Measurements from ENCODE around the gene C1orf141. TPM values are rescaled to one million over a fixed set of nuclear protein-coding genes. Genes with fewer than 3 reads are reported as not detected.
"Not testable (repeated sequence)": the region's sequence is repeated elsewhere in the genome, so short reads cannot be mapped to it uniquely, and the experiment has no call there.

C1orf141 gene
- total RNA-seq, 1 donor from 2014 or later: not detected

DNA sequence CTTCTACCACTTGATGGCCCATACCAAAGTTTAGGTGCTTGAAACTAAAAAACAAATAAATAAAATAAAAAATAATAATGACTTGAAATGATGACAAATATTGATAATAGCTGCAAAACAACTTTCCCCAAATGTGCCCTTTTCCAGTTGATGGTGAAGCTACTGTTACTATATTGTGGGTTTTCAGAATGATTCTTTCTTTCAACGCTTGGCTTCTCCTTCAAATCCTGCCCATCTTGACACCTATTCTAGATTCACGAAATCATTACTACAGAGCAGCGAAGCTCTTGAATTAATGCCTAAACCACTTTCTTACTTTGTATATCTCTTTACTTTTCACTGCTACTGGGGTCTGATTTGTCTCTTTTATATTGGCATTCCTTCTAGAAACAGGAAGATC lies 9.2 kb upstream of the C1orf141 start:
- intact Hi-C loops (cut with micrococcal nuclease): loop anchor here (10.0 kb wide), 1 partner anchor 379 kb away; no protein-coding TSS in a partner anchor
- TF ChIP-seq, protein P1, sequence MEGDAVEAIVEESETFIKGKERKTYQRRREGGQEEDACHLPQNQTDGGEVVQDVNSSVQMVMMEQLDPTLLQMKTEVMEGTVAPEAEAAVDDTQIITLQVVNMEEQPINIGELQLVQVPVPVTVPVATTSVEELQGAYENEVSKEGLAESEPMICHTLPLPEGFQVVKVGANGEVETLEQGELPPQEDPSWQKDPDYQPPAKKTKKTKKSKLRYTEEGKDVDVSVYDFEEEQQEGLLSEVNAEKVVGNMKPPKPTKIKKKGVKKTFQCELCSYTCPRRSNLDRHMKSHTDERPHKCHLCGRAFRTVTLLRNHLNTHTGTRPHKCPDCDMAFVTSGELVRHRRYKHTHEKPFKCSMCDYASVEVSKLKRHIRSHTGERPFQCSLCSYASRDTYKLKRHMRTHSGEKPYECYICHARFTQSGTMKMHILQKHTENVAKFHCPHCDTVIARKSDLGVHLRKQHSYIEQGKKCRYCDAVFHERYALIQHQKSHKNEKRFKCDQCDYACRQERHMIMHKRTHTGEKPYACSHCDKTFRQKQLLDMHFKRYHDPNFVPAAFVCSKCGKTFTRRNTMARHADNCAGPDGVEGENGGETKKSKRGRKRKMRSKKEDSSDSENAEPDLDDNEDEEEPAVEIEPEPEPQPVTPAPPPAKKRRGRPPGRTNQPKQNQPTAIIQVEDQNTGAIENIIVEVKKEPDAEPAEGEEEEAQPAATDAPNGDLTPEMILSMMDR (IDR thresholded peaks at IDR 0.05; ENCODE audit: borderline replicate concordance): no peak
- H3K27ac ChIP-seq (replicated peaks): no peak overlapping the region
- no peaks in the 10 kb centered on the region for H3K27me3 ChIP-seq (ENCODE audit: low read depth)
- no peaks in the 10 kb centered on the region for H3K9me3 ChIP-seq (replicated peaks)
- H3K4me1 ChIP-seq: peaks cover 5% of the 10 kb centered on the region
- H3K4me3 ChIP-seq: no peak overlapping the region
- DNase-seq: no peak
- H3K36me3 ChIP-seq: no peaks in the 10 kb centered on the region

DNA sequence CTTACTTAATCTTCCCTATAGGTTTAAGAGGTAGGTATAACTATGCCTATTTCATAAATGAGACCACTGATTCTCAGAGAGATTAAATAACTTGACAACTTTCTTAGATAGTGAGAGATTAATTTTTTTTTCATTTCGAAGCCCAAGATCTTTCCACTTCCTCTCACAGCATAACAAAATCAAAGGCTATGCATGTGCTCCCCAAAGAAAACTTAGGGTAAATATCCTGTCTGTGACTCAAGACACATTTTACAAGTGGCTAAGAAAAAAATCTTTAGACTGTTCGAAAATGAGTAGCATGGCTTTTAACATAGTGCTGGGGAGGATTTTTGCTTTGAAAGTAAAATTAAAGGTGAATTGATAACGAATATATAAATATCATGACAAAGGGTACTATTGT lies 8.2 kb upstream of the C1orf141 start:
- Histone ChIP-seq H3K9me3 (replicated peaks) (no peaks in the 10 kb centered on the region), H3K27me3 (ENCODE audit: low read depth) (no peaks in the 10 kb centered on the region), H3K4me1 (no peaks in the 10 kb centered on the region), H3K36me3 (no peaks in the 10 kb centered on the region), H3K4me3 (no peak overlapping the region), H3K27ac (replicated peaks) (no peak overlapping the region)
- intact Hi-C loops (cut with micrococcal nuclease): loop anchor here (10.0 kb wide), 1 partner anchor 378 kb away; no protein-coding TSS in a partner anchor
- TF ChIP-seq, protein P1 (IDR thresholded peaks at IDR 0.05; ENCODE audit: borderline replicate concordance): no peak
- DNase-seq: no peak

DNA sequence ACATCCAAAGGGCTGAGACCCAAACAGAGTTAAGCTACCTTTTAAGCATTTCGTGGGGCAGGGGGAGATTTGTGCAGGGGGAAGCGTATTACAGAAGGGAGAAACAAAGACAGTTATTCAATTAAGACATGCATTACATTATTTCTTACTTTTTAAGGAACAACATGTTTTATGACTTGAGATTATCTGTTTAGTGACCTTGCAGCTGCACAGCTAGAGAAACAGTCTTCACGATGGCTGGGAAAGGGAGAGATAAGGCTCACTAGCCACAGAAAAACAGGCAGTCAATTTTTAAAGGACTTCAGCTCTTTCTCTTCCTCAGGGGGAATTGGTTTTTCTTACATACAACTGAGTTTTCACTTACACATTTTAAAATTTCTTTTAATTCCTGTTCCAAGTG lies 7.1 kb upstream of the C1orf141 start:
- not testable (repeated sequence) for H3K4me3 ChIP-seq; H3K4me1 ChIP-seq; DNase-seq; H3K9me3 ChIP-seq (replicated peaks); H3K27me3 ChIP-seq (ENCODE audit: low read depth); H3K36me3 ChIP-seq; H3K27ac ChIP-seq (replicated peaks)
- intact Hi-C loops (cut with micrococcal nuclease): loop anchor here (10.0 kb wide), 1 partner anchor 377 kb away; no protein-coding TSS in a partner anchor

DNA sequence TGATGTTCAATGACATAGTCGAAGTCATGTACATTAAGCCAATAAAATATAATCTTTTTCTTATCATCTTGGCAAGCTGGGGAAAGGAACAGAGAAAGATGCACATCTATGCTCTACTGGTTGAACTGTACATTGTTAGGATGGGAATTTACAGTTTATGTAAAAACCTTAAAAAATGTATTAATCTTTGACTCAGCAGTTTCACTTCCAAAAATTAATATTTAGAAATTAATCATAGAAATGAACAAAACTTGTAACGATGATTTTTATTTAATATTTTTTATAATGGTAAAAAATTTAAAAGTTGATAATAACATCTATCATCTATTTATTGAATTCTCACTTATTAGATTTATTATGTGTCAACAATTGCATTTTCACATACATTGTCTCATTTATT lies 5.7 kb upstream of the C1orf141 start:
- Histone ChIP-seq H3K27ac (replicated peaks) (no peak overlapping the region), H3K4me3 (no peak overlapping the region), H3K27me3 (ENCODE audit: low read depth) (no peaks in the 10 kb centered on the region), H3K9me3 (replicated peaks) (no peaks in the 10 kb centered on the region), H3K36me3 (no peaks in the 10 kb centered on the region), H3K4me1 (no peaks in the 10 kb centered on the region)
- no peak for DNase-seq
- TF ChIP-seq, protein P1 (IDR thresholded peaks at IDR 0.05; ENCODE audit: borderline replicate concordance): no peak
- intact Hi-C loops (cut with micrococcal nuclease): loop anchor here (10.0 kb wide), 1 partner anchor 376 kb away; no protein-coding TSS in a partner anchor

DNA sequence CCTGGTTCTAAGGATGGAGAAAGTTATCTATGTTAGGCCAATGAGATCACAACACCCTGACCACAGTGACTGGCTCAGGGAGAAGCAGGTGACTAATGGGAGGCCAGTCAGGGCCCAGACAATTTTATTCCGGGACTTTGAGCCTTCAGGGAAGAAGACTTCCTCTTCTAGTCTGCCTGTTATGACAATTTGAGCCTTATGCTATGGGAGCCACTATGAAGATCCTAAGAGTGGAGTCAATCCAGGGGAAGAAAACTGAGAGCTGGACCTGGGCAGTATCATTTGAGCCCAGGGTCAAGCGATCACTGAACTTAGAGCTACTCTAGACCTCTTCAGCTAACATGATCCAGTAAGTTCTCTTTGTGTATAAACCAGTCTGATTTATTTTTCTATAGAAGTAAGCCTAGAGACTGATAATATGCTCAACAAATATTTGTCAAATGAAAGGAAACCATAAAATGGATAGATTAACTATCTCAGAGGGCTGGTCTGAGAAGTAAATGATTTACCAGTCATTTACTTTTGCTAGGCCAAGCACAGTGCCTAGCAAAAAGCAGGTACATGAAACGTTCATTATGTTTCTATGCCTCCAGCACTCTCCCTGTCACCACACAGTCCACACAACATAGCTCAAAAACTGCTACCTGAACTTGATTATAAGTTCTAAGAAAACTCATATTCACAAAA lies 4.2 kb upstream of the C1orf141 start:
- H3K27ac ChIP-seq (replicated peaks): no peak overlapping the region
- intact Hi-C loops (cut with micrococcal nuclease): no loop called here
- H3K36me3 ChIP-seq: no peaks in the 10 kb centered on the region
- no peak overlapping the region for H3K4me3 ChIP-seq
- H3K27me3 ChIP-seq (ENCODE audit: low read depth): peaks cover 7% of the 10 kb centered on the region
- DNase-seq: no peak
- no peaks in the 10 kb centered on the region for H3K4me1 ChIP-seq
- no peaks in the 10 kb centered on the region for H3K9me3 ChIP-seq (replicated peaks)
- TF ChIP-seq, protein P1 (IDR thresholded peaks at IDR 0.05; ENCODE audit: borderline replicate concordance): no peak

- no peak overlapping the region for H3K4me3 ChIP-seq
- H3K27me3 ChIP-seq (ENCODE audit: low read depth): peaks cover 7% of the 10 kb centered on the region
- TF ChIP-seq, protein P1 (IDR thresholded peaks at IDR 0.05; ENCODE audit: borderline replicate concordance): no peak
- no peak overlapping the region for H3K27ac ChIP-seq (replicated peaks)
- no peaks in the 10 kb centered on the region for H3K4me1 ChIP-seq
- DNase-seq: no peak
- intact Hi-C loops (cut with micrococcal nuclease): no loop called here
- H3K9me3 ChIP-seq (replicated peaks): no peaks in the 10 kb centered on the region
- no peaks in the 10 kb centered on the region for H3K36me3 ChIP-seq
Observed at GRCh38 chr1:67137307-67137753, 2.6 kb upstream of the C1orf141 start.

Measured in left ventricle myocardium inferior (tissue), 1 donor.